ENCODE measurements around the gene LRRC75A.

Gene LRRC75A

GRCh38 chr17:16422416-16422815 lies 69.6 kb downstream of the LRRC75A start:
- no peak for ATAC-seq (ENCODE audit: low read depth)
- TF ChIP-seq CTCF (IDR thresholded peaks at IDR 0.05; ENCODE audit: poor library complexity, severe bottlenecking) = no peak
- no peak overlapping the region for H3K4me3 ChIP-seq (ENCODE audit: severe bottlenecking)
- no peaks in the 10 kb centered on the region for H3K9me3 ChIP-seq (ENCODE audit: severe bottlenecking)
- H3K27me3 ChIP-seq (ENCODE audit: insufficient read depth, poor library complexity, severe bottlenecking) = no peaks in the 10 kb centered on the region
- H3K4me1 ChIP-seq (ENCODE audit: insufficient read depth, poor library complexity, severe bottlenecking) = peaks cover 20% of the 10 kb centered on the region
- H3K36me3 ChIP-seq (ENCODE audit: low read depth) = no peaks in the 10 kb centered on the region
- no peak for DNase-seq (ENCODE audit: low spot score)
- no peak overlapping the region for H3K27ac ChIP-seq (ENCODE audit: poor library complexity, severe bottlenecking)

- no peaks in the 10 kb centered on the region for H3K9me3 ChIP-seq (ENCODE audit: severe bottlenecking)
- ATAC-seq (ENCODE audit: low read depth) = peak; percentile 58
- no peak overlapping the region for H3K4me3 ChIP-seq (ENCODE audit: severe bottlenecking)
- H3K27me3 ChIP-seq (ENCODE audit: insufficient read depth, poor library complexity, severe bottlenecking) = no peaks in the 10 kb centered on the region
- no peak for DNase-seq (ENCODE audit: low spot score)
- H3K4me1 ChIP-seq (ENCODE audit: insufficient read depth, poor library complexity, severe bottlenecking) = peaks cover 20% of the 10 kb centered on the region
- peak overlapping the region; percentile 66 for H3K27ac ChIP-seq (ENCODE audit: poor library complexity, severe bottlenecking)
- no peaks in the 10 kb centered on the region for H3K36me3 ChIP-seq (ENCODE audit: low read depth)
- no peak for TF ChIP-seq CTCF (IDR thresholded peaks at IDR 0.05; ENCODE audit: poor library complexity, severe bottlenecking)
Measured at GRCh38 chr17:16419929-16420271, 72.1 kb downstream of the LRRC75A start.

GRCh38 chr17:16419074-16419928 lies 72.7 kb downstream of the LRRC75A start:
- DNase-seq (ENCODE audit: low spot score) (no peak), ATAC-seq (ENCODE audit: low read depth) (peak; percentile 80)
- H3K4me3 ChIP-seq (ENCODE audit: severe bottlenecking) = no peak overlapping the region
- peaks cover 20% of the 10 kb centered on the region for H3K4me1 ChIP-seq (ENCODE audit: insufficient read depth, poor library complexity, severe bottlenecking)
- no peaks in the 10 kb centered on the region for H3K36me3 ChIP-seq (ENCODE audit: low read depth)
- no peaks in the 10 kb centered on the region for H3K27me3 ChIP-seq (ENCODE audit: insufficient read depth, poor library complexity, severe bottlenecking)
- H3K9me3 ChIP-seq (ENCODE audit: severe bottlenecking) = no peaks in the 10 kb centered on the region
- TF ChIP-seq CTCF (IDR thresholded peaks at IDR 0.05; ENCODE audit: poor library complexity, severe bottlenecking) = no peak
- peak overlapping the region; percentile 66 for H3K27ac ChIP-seq (ENCODE audit: poor library complexity, severe bottlenecking)

GRCh38 chr17:16418685-16419068 lies 73.3 kb downstream of the LRRC75A start:
- ATAC-seq (ENCODE audit: low read depth) = no peak
- peak overlapping the region; percentile 66 for H3K27ac ChIP-seq (ENCODE audit: poor library complexity, severe bottlenecking)

More at GRCh38 chr17:16418685-16419068, 73.3 kb downstream of the LRRC75A start:
- H3K27me3 ChIP-seq (ENCODE audit: insufficient read depth, poor library complexity, severe bottlenecking) = no peaks in the 10 kb centered on the region
- H3K9me3 ChIP-seq (ENCODE audit: severe bottlenecking) = no peaks in the 10 kb centered on the region
- peaks cover 20% of the 10 kb centered on the region for H3K4me1 ChIP-seq (ENCODE audit: insufficient read depth, poor library complexity, severe bottlenecking)
- no peaks in the 10 kb centered on the region for H3K36me3 ChIP-seq (ENCODE audit: low read depth)
- DNase-seq (ENCODE audit: low spot score) = no peak
- no peak for TF ChIP-seq CTCF (IDR thresholded peaks at IDR 0.05; ENCODE audit: poor library complexity, severe bottlenecking)
- H3K4me3 ChIP-seq (ENCODE audit: severe bottlenecking) = no peak overlapping the region
